Liver (tissue), 9 donors: Measurements from ENCODE around the gene OR13C4. TPM values are rescaled to one million over a fixed set of nuclear protein-coding genes. Genes with fewer than 3 reads are reported as not detected.

Experiments
- DNase-seq: peaks from one replicate; pipeline ENCODE4 v3.0.0-alpha.2; 2017; ENCODE audit warnings: low spot score
- H3K27ac ChIP-seq, 2 donors: one replicate each; pipeline ENCODE4 v1.7.0; 2013; ENCODE audit warnings: inconsistent platforms in 2 of 2, low read length in 2 of 2, control low read depth in 1 of 2, low read depth in 1 of 2, mild to moderate bottlenecking in 1 of 2
- H3K27me3 ChIP-seq, 4 donors: one replicate each; pipeline versions ENCODE4 v1.6.1 to v1.7.0; 2013; ENCODE audit warnings: low read length in 3 of 4, inconsistent platforms in 1 of 4, mild to moderate bottlenecking in 1 of 4, moderate library complexity in 1 of 4; ENCODE audit not compliant: control insufficient read depth in 4 of 4, insufficient read depth in 4 of 4
- H3K36me3 ChIP-seq, 4 donors: one replicate each; pipeline versions ENCODE4 v1.6.1 to v1.7.0; 2013; ENCODE audit warnings: low read length in 3 of 4, mild to moderate bottlenecking in 3 of 4, low read depth in 1 of 4, moderate library complexity in 1 of 4; ENCODE audit not compliant: control insufficient read depth in 4 of 4, insufficient read depth in 3 of 4
- H3K4me1 ChIP-seq, 4 donors: one replicate each; pipeline versions ENCODE4 v1.6.1 to v1.7.0; 2013; ENCODE audit warnings: low read length in 3 of 4, mild to moderate bottlenecking in 3 of 4, moderate library complexity in 1 of 4; ENCODE audit not compliant: control insufficient read depth in 4 of 4, insufficient read depth in 4 of 4
- H3K4me3 ChIP-seq, 3 donors: one replicate each; pipeline versions ENCODE4 v1.6.1 to v1.7.0; 2013; ENCODE audit warnings: low read length in 3 of 3, control low read depth in 1 of 3, low read depth in 1 of 3, mild to moderate bottlenecking in 1 of 3
- H3K9ac ChIP-seq, 2 donors: one replicate each; pipeline ENCODE4 v1.7.0; 2013; ENCODE audit warnings: low read length in 2 of 2, mild to moderate bottlenecking in 2 of 2, moderate library complexity in 2 of 2, control low read depth in 1 of 2, low read depth in 1 of 2
- H3K9me3 ChIP-seq, 4 donors: one replicate each; pipeline versions ENCODE4 v1.6.1 to v1.7.0; 2013; ENCODE audit warnings: low read length in 3 of 4; ENCODE audit not compliant: control insufficient read depth in 4 of 4
- EGR1 ChIP-seq, 2 donors: IDR thresholded peaks; 2 replicates each; pipeline ENCODE4 v1.6.1; 2016 to 2018; ENCODE audit warnings: antibody characterized with exemption in 2 of 2, low read depth in 2 of 2
- FOXA1 ChIP-seq: IDR thresholded peaks from 2 replicates; pipeline ENCODE4 v1.6.1; 2016; ENCODE audit warnings: antibody characterized with exemption
- FOXA2 ChIP-seq: IDR thresholded peaks from 2 replicates; pipeline ENCODE4 v1.6.1; 2016; ENCODE audit warnings: antibody characterized with exemption
- GABPA ChIP-seq, 2 donors: IDR thresholded peaks in 1 of 2; conservative IDR thresholded peaks in 1 of 2; 2 replicates each; pipeline ENCODE4 v1.6.1; 2016; ENCODE audit warnings: antibody characterized with exemption in 2 of 2, mild to moderate bottlenecking in 1 of 2, moderate library complexity in 1 of 2
- HNF4A ChIP-seq, 2 donors: conservative IDR thresholded peaks; 2 replicates each; pipeline ENCODE4 v1.6.1; 2016; ENCODE audit warnings: antibody characterized with exemption in 2 of 2, mild to moderate bottlenecking in 2 of 2
- HNF4G ChIP-seq: IDR thresholded peaks from 2 replicates; pipeline ENCODE4 v1.6.1; 2016; ENCODE audit warnings: antibody characterized with exemption
- JUND ChIP-seq, 2 donors: IDR thresholded peaks; 2 replicates each; pipeline ENCODE4 v1.6.1; 2016; ENCODE audit warnings: antibody characterized with exemption in 2 of 2
- NR2F2 ChIP-seq: IDR thresholded peaks from 2 replicates; pipeline ENCODE4 v1.6.1; 2016; ENCODE audit warnings: antibody characterized with exemption
- RAD21 ChIP-seq, 2 donors: IDR thresholded peaks; 2 replicates each; pipeline ENCODE4 v1.6.1; 2016; ENCODE audit warnings: antibody characterized with exemption in 2 of 2, mild to moderate bottlenecking in 2 of 2
- RXRA ChIP-seq, 2 donors: IDR thresholded peaks; 2 replicates each; pipeline ENCODE4 v1.6.1; 2017 to 2018; ENCODE audit warnings: antibody characterized with exemption in 2 of 2, mild to moderate bottlenecking in 1 of 2
- SP1 ChIP-seq: IDR thresholded peaks from 2 replicates; pipeline ENCODE4 v1.6.1; 2018; ENCODE audit warnings: antibody characterized with exemption, mild to moderate bottlenecking
- TAF1 ChIP-seq: conservative IDR thresholded peaks from 2 replicates; pipeline ENCODE4 v1.6.1; 2016; ENCODE audit warnings: antibody characterized with exemption, mild to moderate bottlenecking
- YY1 ChIP-seq: IDR thresholded peaks from 2 replicates; pipeline ENCODE4 v1.6.1; 2016; ENCODE audit warnings: antibody characterized with exemption, mild to moderate bottlenecking
- WGBS: extraction: QIAGEN DNeasy Blood & Tissue Kit; methylation state at CpG from one replicate; pipeline ENCODE4 v1.1.7; 2013; 5-methylcytosine and 5-hydroxymethylcytosine counted together
- polyA plus RNA-seq, 2 donors: library from polyadenylated mRNA; stranded (reverse) in 1 of 2; unstranded in 1 of 2; fragments of 200-250 nt in 1 of 2; fragments of >200 nt in 1 of 2; fragmentation: Nextera tagmentation in 1 of 2; extraction: Ambion mirVana in 1 of 2; gene quantifications; one replicate each; pipeline versions ENCODE4 v1.2.1 to v1.2.3, GENCODE V29; 2013 to 2015
- total RNA-seq, 2 donors: library from RNA; depleted of rRNA; stranded (reverse); fragments of >200 nt; gene quantifications; one replicate each; pipeline ENCODE4 v1.2.3, GENCODE V29; 2014
- TF ChIP-seq, protein P1 (sequence below): IDR thresholded peaks from 2 replicates; pipeline ENCODE4 v1.6.1; 2016; ENCODE audit warnings: antibody characterized with exemption
- TF ChIP-seq, protein P2 (sequence below): IDR thresholded peaks from 2 replicates; pipeline ENCODE4 v1.6.1; 2016; ENCODE audit warnings: antibody characterized with exemption, mild to moderate bottlenecking
- TF ChIP-seq, protein P3 (sequence below): fragments of 150-350 bp; IDR thresholded peaks from 2 replicates; pipeline ENCODE4 v1.5.1; 2017; ENCODE audit warnings: improper control_type of control experiment, low read depth, low read length; ENCODE audit not compliant: missing input control
- TF ChIP-seq, protein P4 (sequence below): IDR thresholded peaks from 2 replicates; pipeline ENCODE4 v1.6.1; 2016; ENCODE audit warnings: antibody characterized with exemption
- donor health status: healthy.
- donor health status: healthy.
- donor health status: healthy.
- donor health status: healthy.
- donor health status: healthy.

Gene OR13C4
- total RNA-seq = under 1 TPM; 0.14 to 0.17 TPM
- polyA plus RNA-seq = not detected

DNA sequence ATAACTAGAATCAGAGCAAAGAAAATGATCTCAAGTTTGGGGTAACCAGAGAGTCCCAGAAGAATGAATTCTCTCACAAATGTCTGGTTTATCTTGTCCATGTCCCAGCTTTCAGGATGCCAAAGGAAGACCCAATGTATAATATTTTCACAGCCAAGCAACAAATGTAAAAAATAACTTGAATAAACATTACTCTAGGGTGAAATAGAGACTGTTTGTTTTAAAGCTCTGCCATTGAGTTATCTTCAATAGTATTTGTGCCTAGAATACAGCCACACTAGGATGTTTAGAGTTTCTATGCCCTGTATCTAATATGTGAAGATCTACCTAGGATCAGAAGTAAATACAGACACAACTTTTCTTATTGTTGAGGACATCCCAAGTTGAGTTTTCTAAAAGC lies at the start of gene OR13C4:
OR13C4 (minus strand) TSS at position 101 of the 400 bp plus-strand sequence; CDS start at position 101, 0 bp downstream.
- no peaks in the 10 kb centered on the region for H3K27me3 ChIP-seq
- no peak within 1 kb of the TSS for H3K4me3 ChIP-seq
- H3K27ac ChIP-seq = no peak within 1 kb of the TSS
- no peak within 1 kb of the TSS for H3K9ac ChIP-seq
- no peaks in the 10 kb centered on the region for H3K36me3 ChIP-seq
- no peak for DNase-seq
- H3K9me3 ChIP-seq = no peaks in the 10 kb centered on the region
- H3K4me1 ChIP-seq = no peaks in the 10 kb centered on the region
- TF ChIP-seq NR2F2 = no peak
- TF ChIP-seq JUND (IDR thresholded peaks at IDR 0.05) = no peak
- no peak for TF ChIP-seq TAF1
- no peak for TF ChIP-seq HNF4G
- TF ChIP-seq, protein P1, sequence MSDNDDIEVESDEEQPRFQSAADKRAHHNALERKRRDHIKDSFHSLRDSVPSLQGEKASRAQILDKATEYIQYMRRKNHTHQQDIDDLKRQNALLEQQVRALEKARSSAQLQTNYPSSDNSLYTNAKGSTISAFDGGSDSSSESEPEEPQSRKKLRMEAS = no peak
- TF ChIP-seq EGR1 (IDR thresholded peaks at IDR 0.05; ENCODE audit: low read depth in 2 of 2) = no peak
- TF ChIP-seq HNF4A (conservative IDR thresholded peaks at IDR 0.05) = no peak
- TF ChIP-seq RAD21 (IDR thresholded peaks at IDR 0.05) = no peak
- TF ChIP-seq SP1 = no peak
- TF ChIP-seq FOXA1 = no peak
- TF ChIP-seq GABPA (IDR thresholded peaks at IDR 0.05 in 1 of 2, conservative IDR thresholded peaks at IDR 0.05 in 1 of 2) = no peak
- TF ChIP-seq, protein P2, sequence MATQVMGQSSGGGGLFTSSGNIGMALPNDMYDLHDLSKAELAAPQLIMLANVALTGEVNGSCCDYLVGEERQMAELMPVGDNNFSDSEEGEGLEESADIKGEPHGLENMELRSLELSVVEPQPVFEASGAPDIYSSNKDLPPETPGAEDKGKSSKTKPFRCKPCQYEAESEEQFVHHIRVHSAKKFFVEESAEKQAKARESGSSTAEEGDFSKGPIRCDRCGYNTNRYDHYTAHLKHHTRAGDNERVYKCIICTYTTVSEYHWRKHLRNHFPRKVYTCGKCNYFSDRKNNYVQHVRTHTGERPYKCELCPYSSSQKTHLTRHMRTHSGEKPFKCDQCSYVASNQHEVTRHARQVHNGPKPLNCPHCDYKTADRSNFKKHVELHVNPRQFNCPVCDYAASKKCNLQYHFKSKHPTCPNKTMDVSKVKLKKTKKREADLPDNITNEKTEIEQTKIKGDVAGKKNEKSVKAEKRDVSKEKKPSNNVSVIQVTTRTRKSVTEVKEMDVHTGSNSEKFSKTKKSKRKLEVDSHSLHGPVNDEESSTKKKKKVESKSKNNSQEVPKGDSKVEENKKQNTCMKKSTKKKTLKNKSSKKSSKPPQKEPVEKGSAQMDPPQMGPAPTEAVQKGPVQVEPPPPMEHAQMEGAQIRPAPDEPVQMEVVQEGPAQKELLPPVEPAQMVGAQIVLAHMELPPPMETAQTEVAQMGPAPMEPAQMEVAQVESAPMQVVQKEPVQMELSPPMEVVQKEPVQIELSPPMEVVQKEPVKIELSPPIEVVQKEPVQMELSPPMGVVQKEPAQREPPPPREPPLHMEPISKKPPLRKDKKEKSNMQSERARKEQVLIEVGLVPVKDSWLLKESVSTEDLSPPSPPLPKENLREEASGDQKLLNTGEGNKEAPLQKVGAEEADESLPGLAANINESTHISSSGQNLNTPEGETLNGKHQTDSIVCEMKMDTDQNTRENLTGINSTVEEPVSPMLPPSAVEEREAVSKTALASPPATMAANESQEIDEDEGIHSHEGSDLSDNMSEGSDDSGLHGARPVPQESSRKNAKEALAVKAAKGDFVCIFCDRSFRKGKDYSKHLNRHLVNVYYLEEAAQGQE = no peak
- TF ChIP-seq, protein P3, sequence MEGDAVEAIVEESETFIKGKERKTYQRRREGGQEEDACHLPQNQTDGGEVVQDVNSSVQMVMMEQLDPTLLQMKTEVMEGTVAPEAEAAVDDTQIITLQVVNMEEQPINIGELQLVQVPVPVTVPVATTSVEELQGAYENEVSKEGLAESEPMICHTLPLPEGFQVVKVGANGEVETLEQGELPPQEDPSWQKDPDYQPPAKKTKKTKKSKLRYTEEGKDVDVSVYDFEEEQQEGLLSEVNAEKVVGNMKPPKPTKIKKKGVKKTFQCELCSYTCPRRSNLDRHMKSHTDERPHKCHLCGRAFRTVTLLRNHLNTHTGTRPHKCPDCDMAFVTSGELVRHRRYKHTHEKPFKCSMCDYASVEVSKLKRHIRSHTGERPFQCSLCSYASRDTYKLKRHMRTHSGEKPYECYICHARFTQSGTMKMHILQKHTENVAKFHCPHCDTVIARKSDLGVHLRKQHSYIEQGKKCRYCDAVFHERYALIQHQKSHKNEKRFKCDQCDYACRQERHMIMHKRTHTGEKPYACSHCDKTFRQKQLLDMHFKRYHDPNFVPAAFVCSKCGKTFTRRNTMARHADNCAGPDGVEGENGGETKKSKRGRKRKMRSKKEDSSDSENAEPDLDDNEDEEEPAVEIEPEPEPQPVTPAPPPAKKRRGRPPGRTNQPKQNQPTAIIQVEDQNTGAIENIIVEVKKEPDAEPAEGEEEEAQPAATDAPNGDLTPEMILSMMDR = no peak

DNA sequence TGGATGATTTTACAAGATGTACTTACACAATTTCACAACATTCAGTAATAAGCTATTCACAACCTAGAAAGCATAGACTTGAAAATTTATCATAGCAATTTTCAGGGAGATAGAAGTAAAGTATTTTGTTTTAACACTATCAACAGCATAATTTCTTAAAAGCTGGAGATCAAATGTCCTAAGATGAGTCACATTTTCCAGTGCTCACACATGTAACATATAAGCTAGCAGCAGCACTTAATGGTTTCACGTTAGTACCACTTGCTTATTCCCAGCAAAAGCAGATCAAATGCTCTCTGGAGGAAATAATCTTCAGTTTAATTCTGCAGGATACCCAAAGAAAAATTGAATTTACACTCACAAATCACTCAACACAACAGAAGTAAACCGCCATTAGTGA lies 48.4 kb upstream of the OR13C4 start:
- H3K9ac ChIP-seq = no peak overlapping the region
- H3K27ac ChIP-seq = no peak overlapping the region
- H3K36me3 ChIP-seq = no peaks in the 10 kb centered on the region
- no peak for TF ChIP-seq HNF4G
- no peak for TF ChIP-seq YY1
- TF ChIP-seq, protein P4, sequence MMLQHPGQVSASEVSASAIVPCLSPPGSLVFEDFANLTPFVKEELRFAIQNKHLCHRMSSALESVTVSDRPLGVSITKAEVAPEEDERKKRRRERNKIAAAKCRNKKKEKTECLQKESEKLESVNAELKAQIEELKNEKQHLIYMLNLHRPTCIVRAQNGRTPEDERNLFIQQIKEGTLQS = no peak
- no peak for TF ChIP-seq SP1
- no peak for TF ChIP-seq NR2F2
- TF ChIP-seq JUND (IDR thresholded peaks at IDR 0.05) = no peak
- TF ChIP-seq, protein P1 = no peak
- TF ChIP-seq, protein P2 = no peak
- TF ChIP-seq TAF1 = no peak
- no peak for TF ChIP-seq FOXA1
- no peak for TF ChIP-seq RAD21 (IDR thresholded peaks at IDR 0.05)
- TF ChIP-seq FOXA2 = no peak
- no peak for TF ChIP-seq HNF4A (conservative IDR thresholded peaks at IDR 0.05)
- TF ChIP-seq RXRA (IDR thresholded peaks at IDR 0.05) = no peak
- TF ChIP-seq, protein P3 = no peak
- peaks cover 0 to 8% (median 5%) of the 10 kb centered on the region in 4 donors for H3K9me3 ChIP-seq
- H3K4me1 ChIP-seq = no peaks in the 10 kb centered on the region
- no peak for DNase-seq
- WGBS = 75% methylated on average over 2 of the region's 2 CpGs
- H3K27me3 ChIP-seq = no peaks in the 10 kb centered on the region
- H3K4me3 ChIP-seq = no peak overlapping the region
